ENCODE measurements around the gene KAT7. TPM values are rescaled to one million over a fixed set of nuclear protein-coding genes. Genes with fewer than 3 reads are reported as not detected.

The KAT7 gene
- total and polyA plus RNA-seq, 2 of the 8 experiments (the other 6 are each of a cell fraction or from before 2014, with no cell fraction given), result 90.9 to 139 TPM

DNA sequence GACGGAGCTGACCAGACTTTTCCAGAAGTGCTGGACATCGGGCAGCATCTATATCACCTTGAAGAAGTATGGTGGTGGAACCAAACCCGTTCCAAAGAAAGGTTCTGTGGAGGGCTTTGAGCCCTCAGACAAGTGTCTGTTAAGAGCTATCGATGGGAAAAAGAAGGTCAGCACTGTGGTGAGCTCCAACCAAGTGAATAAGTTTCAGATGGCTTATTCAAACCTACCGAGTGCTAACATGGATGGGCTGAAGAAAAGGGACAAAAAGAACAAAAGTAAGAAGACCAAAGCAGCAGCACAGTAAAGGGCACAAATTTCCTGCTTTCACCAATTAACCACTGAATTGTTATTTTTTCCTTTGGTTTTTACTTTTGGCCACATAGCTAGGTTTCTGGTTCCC, 6.9 kb downstream of the KAT7 start (continued):
- TF ChIP-seq CHD7 (IDR thresholded peaks at IDR 0.05; ENCODE audit: insufficient replicate concordance, low read length) (no peak), ATF3 (IDR thresholded peaks at IDR 0.05; ENCODE audit: insufficient read depth, low read depth, low read length) (no peak), CBX5 (IDR thresholded peaks at IDR 0.05; ENCODE audit: low read depth, low read length) (no peak), CBX8 (IDR thresholded peaks at IDR 0.05; ENCODE audit: borderline replicate concordance, low read depth, low read length) (no peak), HDAC2 (IDR thresholded peaks at IDR 0.05; ENCODE audit: borderline replicate concordance in 1 of 2, low read depth in 2 of 2, low read length in 2 of 2) (no peak)

All from H1 (cell line).